Mesothelial cell of epicardium (in vitro differentiated cells): ENCODE measurements around the gene KCNB1. TPM values are rescaled to one million over a fixed set of nuclear protein-coding genes. Genes with fewer than 3 reads are reported as not detected.

Experiments used
- DNase-seq, 2 experiments: peaks; one replicate each; pipeline ENCODE4 v3.0.0; 2021; ENCODE audit warnings: low spot score in 2 of 2; ENCODE audit not compliant: unreplicated experiment in 2 of 2
- H3K27ac Mint-ChIP-seq: 2 replicates; pipeline ENCODE4 v1.8.0; 2021; ENCODE audit warnings: mixed read lengths
- H3K27me3 Mint-ChIP-seq: 2 replicates; pipeline ENCODE4 v1.8.0; 2021; ENCODE audit warnings: low read depth, mixed read lengths
- H3K36me3 Mint-ChIP-seq: 2 replicates; pipeline ENCODE4 v1.8.0; 2021; ENCODE audit warnings: mixed read lengths
- H3K4me1 Mint-ChIP-seq: 2 replicates; pipeline ENCODE4 v1.8.0; 2021; ENCODE audit warnings: mixed read lengths
- H3K4me3 Mint-ChIP-seq: 2 replicates; pipeline ENCODE4 v1.8.0; 2021; ENCODE audit warnings: mild to moderate bottlenecking, moderate library complexity, mixed read lengths
- H3K9me3 Mint-ChIP-seq: 2 replicates; pipeline ENCODE4 v1.8.0; 2021; ENCODE audit warnings: mixed read lengths
- CTCF ChIP-seq: fragments of 200-600 bp; sonication (generic); IDR thresholded peaks from one replicate; pipeline ENCODE4 v1.5.0; 2021; ENCODE audit warnings: antibody characterized with exemption; ENCODE audit not compliant: unreplicated experiment
- total RNA-seq: library from RNA; stranded (reverse); gene quantifications from 3 replicates; pipeline ENCODE4 v1.2.1, GENCODE V29; 2021

The KCNB1 gene
- total RNA-seq, 1 donor from 2014 or later, result 0.51 TPM

GRCh38 chr20:49478266-49478665 is 4.2 kb downstream of the KCNB1 start:
- no peak overlapping the region for H3K4me3 Mint-ChIP-seq
- no peak for TF ChIP-seq CTCF
- H3K4me1 Mint-ChIP-seq, result peaks cover 2% of the 10 kb centered on the region
- no peak for DNase-seq
- peaks cover 70% of the 10 kb centered on the region for H3K27me3 Mint-ChIP-seq
- H3K27ac Mint-ChIP-seq, result no peak overlapping the region
- no peaks in the 10 kb centered on the region for H3K36me3 Mint-ChIP-seq
- no peaks in the 10 kb centered on the region for H3K9me3 Mint-ChIP-seq

DNA sequence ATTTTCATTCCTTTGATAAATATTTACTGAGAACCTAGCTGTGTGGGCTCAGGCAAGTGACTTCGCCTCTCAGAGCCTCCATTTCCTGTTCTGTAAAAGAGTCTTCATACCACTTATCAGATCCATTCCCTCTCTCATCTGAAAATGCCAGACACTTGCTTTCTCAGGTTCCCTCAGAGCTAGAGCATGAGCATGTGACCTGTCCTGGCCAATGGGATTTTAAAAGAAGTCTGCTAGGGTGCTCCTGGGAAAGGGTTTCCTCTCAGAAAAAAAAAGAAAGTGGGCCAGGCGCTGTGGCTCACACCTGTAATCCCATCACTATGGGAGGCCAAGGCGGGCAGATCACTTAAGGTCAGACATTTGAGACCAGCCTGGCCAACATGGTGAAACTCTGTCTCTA is 5.3 kb downstream of the KCNB1 start:
- Mint-ChIP-seq H3K4me1 (no peaks in the 10 kb centered on the region), H3K27me3 (peaks cover 75% of the 10 kb centered on the region), H3K9me3 (no peaks in the 10 kb centered on the region), H3K36me3 (no peaks in the 10 kb centered on the region), H3K4me3 (no peak overlapping the region), H3K27ac (no peak overlapping the region)
- DNase-seq, result no peak
- TF ChIP-seq CTCF, result no peak

DNA sequence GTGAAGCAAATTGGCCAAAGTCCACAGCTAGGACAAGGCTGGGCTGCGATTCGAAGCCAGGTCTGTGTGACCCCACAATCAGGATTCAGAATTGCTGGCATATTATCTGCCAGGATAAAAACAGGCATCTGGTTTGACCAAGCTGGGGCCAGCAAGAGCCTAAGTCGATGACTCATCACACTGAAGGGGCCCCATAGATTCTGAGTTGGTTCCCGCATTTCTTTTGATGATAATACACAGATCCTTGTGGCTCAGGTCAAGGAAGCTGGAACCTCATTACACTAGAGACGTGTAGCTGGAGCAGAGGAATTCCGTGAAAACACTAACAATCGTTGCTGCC is 6.5 kb downstream of the KCNB1 start:
- H3K4me3 Mint-ChIP-seq, result no peak overlapping the region
- DNase-seq, result no peak
- no peaks in the 10 kb centered on the region for H3K4me1 Mint-ChIP-seq
- no peaks in the 10 kb centered on the region for H3K36me3 Mint-ChIP-seq
- H3K27ac Mint-ChIP-seq, result no peak overlapping the region
- TF ChIP-seq CTCF, result no peak
- H3K9me3 Mint-ChIP-seq, result no peaks in the 10 kb centered on the region
- peaks cover 72% of the 10 kb centered on the region for H3K27me3 Mint-ChIP-seq

GRCh38 chr20:49475292-49476015 is 7.0 kb downstream of the KCNB1 start:
- no peaks in the 10 kb centered on the region for H3K9me3 Mint-ChIP-seq
- no peaks in the 10 kb centered on the region for H3K36me3 Mint-ChIP-seq
- TF ChIP-seq CTCF, result no peak
- no peak overlapping the region for H3K4me3 Mint-ChIP-seq
- peaks cover 72% of the 10 kb centered on the region for H3K27me3 Mint-ChIP-seq
- H3K27ac Mint-ChIP-seq, result no peak overlapping the region
- no peak for DNase-seq
- no peaks in the 10 kb centered on the region for H3K4me1 Mint-ChIP-seq

DNA sequence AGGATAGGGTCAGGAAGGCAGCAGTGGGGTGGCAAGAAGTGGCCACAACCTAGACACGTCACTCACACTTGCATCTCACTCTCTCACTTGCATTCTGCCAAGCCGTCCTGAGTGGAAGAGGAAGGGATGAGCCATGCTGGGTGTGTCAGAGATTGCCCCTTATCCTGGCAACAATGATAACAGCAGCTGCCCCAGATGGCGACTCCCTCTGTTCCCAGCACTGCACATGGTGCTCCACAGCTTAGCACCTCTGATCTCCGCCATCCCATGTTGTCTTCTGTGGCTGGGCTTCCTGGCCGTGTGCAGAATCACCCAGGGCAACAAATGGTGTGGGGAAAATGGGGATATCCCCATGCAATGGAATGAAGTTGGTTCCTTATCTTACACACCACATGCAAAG is 11.1 kb downstream of the KCNB1 start:
- Mint-ChIP-seq H3K27me3 (peaks cover 80% of the 10 kb centered on the region), H3K9me3 (no peaks in the 10 kb centered on the region), H3K4me3 (no peak overlapping the region), H3K4me1 (no peaks in the 10 kb centered on the region), H3K36me3 (no peaks in the 10 kb centered on the region), H3K27ac (no peak overlapping the region)
- no peak for TF ChIP-seq CTCF
- no peak for DNase-seq

- no peak for TF ChIP-seq CTCF
- no peak for DNase-seq
- Mint-ChIP-seq H3K4me1 (no peaks in the 10 kb centered on the region), H3K9me3 (no peaks in the 10 kb centered on the region), H3K27ac (no peak overlapping the region), H3K36me3 (no peaks in the 10 kb centered on the region), H3K4me3 (no peak overlapping the region), H3K27me3 (peaks cover 76% of the 10 kb centered on the region)
These were observed 11.5 kb downstream of the KCNB1 start for GRCh38 chr20:49470922-49471321.
